ENCODE results near the gene ADRM1.

ADRM1 gene

DNA sequence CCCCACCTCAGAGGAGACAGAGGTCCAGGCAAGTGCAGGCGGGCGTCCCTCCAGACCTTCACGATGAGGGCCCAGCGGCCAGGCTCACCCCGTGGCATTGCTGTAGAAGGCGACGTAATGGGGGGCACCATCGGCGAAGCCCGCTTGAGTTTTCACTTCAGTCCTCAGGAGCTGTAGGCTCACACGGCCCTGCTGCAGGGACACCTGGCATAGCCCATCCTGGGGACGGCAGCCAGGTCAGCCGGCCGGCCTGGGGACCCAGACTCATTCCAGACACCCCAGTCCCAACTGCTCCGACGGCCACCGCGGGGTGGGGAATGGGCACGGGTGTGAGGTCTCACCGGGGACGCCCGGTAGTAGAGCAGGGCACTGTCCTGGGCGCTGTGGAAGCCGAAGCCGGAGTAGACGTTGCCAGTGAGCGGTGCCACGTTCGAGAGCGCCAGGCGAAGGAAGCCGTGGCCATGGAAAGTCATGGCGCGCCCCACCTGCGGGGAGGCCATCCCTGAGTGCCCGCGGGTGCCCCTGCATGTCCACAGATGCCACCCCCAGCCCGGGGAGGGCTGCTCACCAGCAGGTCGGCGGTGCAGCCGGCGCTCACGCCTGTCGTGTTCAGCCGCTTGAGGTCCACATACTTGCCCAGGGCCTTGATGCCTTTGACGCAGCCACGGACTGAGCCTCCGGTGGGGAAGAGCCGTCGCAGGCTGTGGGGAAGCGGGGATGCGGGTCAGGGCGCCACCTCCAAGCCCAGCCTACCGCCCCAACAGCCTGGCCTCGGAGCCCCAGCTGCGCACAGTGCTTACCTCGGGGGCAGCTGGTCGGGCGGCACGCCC, 9.2 kb downstream of the ADRM1 start:
- no peak for DNase-seq

DNA sequence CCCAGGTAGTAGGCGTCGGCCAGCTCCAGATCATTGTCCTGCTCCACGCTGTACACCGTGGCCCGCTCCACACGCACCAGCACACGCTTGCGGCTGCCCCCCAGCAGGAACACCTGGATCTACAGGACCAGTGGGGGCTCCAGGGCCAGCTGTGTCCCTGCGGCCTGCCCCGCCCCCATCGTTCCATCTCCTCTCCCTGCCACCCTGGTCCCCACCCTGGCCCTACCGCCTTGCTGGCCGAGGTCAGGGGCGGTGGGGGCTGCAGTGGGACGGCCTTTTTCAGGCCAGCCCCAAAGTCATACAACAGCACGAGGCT, 9.8 kb downstream of the ADRM1 start:
- DNase-seq, result no peak

DNA sequence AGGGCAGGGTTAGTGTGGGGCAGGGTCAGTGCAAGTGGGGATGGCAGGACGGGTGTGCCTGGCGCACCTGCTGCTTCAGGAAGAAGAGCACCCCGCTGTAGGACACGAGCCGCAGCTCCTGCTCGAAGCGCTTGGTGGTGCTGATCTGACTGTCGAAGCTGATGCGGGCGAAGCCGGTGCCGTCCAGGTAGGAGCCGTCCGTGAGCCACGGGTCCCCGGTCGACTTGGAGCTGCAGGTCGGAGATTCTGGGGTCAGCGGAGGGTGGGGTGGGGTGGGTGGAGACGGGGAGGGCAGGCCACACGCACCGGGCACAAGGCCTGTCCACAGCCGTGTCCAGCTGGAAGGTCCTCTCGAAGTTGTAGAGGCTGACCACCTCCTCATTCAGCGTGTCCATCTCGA, 10.2 kb downstream of the ADRM1 start:
- DNase-seq, result no peak

DNA sequence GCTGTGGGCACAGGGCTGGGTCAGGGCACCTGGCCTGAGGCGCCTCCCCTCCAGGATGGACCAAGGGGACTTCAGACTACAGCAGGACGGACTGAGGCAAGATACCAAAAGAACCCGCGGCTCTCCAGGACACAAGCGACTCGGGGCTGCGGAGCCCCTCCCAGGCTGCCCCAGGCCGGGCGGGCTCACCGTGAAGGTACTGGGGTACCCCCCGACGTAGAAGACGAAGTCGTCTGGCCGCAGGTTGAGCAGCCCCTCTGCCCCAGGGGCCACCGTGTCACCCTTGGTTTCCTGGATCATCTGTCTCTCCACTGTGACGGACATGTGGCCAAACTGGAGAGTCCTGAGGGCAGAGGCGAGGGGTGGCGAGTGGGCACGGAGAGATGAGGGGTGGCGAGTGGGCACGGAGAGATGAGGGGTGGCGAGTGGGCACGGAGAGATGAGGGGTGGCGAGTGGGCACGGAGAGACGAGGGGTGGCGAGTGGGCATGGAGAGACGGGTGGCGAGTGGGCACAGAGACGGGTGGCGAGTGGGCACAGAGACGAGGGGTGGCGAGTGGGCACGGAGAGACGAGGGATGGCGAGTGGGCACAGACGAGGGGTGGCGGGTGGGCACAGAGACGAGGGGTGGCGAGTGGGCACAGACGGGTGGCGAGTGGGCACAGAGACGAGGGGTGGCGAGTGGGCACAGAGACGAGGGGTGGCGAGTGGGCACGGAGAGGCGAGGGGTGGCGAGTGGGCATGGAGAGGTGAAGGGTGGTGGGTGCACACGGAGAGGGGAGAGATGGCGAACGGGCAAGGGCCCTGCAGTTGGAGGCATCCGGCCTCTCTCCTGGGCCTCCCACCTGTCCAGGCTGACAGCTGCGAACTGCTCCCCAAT, 10.9 kb downstream of the ADRM1 start:
- DNase-seq, result no peak

DNA sequence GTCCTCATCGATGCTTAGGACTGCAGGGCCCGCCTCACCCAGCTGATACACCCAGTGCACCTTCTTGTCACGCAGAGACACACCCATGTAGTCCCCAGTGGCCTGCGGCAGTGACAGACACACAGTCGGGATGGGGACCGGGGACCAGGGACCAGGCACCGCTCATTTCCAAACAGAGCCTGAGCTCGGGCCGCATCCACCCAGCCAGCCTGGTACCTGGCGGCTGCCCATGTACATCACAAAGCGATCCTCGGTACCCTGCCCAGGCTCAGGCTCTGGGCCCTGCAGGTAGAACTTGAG, 11.5 kb downstream of the ADRM1 start:
- no peak for DNase-seq

DNA sequence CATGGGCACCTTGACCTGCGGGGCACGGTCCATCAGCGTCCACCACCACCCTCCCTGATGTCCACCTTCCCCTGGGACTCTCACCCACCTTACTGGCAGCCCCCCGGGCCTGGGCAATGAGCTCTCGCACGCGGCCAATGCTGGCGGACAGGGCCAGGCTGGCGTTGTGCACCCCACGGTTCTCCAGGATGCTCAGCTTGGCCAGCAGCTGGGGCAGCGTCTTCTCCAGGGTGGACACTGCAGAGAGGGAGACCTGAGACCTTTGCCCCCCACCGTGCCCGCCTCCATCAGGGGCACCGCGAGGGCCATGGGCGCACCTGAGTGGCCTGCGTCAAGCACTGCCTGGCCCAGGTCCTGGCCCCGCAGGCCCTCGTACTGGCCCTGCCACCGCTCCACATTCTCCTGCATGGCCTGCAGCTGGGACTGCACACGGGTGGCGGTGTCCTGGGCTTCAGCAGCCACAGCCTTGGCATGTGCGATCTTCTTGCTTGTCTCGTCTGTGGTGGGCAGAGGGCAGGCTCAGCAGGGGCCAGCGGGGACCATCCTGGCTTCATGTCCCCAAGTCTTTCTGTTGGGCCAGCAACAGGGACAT, 12.0 kb downstream of the ADRM1 start:
- DNase-seq, result no peak

DNA sequence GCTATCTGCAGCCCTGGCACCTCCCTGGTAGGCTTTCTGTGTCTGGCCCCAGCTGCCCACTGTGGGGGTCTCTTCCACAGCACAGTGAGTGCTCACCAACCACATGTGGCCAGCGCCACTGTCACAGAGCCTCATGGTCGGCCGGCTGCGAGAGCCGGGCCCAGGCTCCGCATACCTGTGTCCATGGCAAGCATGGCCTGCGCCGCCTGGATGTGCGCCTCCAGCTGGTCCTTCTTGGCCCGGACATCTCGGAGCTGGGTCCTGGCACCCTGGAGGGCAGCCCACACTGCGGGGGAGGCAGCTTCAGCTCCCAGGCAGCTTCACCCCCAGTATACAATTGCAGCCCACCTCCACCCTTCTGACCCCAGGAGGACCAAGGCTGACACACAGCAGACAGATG, 13.0 kb downstream of the ADRM1 start:
- DNase-seq, result no peak

DNA sequence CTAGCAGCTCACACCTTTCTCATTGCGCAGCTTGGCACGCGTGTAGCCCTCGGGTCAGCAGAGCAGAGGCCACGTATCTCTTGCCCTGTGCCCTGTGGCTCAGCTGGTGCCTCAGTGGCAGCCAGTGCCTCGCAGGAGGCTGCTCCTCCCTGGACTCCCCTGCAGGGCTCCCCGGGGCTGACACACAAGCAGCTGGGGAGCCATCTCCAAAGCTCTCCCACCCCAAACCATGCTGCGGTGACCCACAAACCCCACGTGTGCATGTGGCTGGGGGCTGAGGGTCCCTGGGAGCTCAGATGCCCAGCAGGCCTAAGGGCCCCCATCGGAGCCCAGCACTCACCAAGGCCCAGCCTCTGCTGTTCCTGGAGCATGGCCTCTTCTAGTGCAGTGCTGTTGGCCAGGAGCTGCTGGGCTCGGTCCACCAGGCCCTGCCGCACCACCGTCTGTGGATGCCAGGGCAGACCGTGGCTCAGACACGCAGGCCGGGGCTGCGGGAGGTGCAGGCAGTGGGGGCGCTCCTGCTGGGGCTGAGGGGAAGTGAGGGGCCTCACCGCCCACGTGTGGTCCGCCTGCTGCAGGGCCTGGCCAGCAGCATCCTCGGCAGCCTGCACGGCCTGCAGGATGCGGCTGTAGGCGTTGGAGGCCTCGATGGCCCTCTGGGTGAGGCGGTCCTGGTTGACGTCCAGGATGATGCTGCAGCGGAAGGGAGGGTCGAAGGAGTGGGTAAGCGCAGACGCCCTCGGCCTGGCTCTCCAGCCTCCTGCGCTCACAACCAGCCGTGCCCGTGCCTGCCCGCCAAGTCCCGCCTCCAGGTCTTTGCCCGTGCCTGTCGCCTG, 13.8 kb downstream of the ADRM1 start:
- no peak for DNase-seq

DNA sequence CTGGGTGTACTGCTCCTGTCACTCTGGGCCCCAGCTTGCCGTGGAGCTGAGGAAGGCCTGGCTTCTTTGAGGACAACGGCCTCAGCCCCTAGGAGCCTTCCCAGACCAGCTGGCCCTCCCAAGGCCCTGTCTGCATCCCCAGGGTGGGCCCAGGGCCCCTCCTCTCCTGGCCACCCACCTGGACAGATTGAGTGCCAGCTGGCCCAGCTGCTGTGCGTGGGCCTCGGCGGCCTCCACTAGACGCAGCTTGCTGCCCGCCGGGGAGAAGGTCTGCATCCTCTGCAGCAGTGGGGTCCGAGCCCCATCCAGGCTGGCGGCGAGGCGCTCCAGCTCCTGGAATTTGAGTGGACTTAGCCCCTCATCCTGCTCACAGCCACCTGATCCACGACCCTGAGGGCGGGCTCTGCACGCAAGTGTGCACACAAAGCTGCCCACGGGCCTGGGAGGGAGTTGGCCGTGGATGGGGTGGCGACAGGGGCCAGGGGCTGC, 14.4 kb downstream of the ADRM1 start:
- no peak for DNase-seq

DNA sequence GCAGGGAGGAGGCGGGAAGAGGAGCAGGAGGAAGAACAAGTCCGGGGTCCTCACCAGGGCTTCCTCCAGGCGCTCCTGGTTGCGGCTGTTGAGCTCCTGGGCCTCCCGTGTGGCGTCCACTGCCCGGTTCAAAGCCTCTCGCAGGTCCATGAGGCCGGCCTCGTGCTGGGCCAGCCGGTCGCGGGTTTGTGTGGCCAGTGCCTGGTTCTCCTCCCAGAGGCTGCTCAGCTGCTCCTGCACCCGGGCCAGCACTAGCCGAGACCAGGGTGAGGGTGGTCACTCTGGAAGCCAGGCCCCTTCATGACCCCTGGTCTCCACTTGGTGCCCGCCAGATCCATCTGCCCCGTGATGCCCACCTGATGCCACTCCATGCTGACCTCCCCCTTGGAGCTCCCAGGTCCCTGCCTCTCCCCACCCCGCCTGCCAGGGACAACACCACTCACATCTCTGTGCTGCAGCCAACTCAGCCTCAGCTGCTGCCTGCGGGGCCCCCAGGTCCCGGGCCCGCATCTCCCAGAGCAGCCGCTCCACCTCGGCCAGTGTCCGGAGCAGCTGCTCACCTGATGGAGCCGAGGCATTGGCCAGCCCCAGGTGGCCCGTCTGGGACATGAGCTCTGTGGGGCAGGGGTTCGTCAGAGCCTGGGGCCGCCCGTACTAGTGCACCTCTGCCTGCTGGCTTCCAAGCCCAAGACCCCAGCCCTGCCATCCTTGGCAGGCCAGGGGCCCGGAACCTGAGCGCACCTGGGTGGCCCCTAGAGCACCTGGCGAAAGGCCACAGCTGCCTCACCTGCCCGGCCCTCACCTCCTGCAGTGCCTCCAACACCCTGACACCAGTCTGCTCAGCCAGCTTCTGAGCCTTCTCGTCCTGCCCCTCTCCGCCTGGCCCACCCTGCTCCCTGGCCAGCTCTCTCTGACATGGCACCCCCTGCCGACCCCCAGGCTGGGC, 15.9 kb downstream of the ADRM1 start:
- DNase-seq, result no peak

DNA sequence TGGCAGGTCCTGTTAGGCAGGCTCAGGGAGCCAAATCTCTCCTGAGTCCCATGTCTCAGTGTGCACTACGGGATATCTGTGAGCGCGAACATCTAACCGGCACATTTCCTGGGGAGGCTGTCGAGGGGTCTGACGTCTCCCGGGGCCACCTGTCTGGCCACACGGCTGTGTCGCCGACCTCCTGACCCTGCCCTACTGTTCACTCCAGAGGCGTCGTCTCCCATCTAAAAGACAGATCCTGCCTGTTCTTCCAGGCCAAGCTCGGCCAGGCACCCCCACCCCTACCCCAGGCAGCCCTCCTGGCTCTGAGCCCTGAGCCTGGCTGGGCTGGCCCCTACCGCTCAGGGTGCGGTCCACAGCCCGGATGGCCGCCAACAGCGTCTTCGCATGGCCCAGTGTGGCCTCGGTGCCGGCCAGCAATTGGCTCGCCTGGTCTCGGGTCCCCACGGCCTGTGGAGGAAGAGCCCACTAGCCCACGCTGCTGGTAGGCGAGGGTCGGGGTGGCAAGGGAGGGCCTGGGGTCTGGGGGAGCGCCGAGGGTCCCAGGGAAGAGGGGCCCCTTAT, 16.6 kb downstream of the ADRM1 start:
- no peak for DNase-seq

DNA sequence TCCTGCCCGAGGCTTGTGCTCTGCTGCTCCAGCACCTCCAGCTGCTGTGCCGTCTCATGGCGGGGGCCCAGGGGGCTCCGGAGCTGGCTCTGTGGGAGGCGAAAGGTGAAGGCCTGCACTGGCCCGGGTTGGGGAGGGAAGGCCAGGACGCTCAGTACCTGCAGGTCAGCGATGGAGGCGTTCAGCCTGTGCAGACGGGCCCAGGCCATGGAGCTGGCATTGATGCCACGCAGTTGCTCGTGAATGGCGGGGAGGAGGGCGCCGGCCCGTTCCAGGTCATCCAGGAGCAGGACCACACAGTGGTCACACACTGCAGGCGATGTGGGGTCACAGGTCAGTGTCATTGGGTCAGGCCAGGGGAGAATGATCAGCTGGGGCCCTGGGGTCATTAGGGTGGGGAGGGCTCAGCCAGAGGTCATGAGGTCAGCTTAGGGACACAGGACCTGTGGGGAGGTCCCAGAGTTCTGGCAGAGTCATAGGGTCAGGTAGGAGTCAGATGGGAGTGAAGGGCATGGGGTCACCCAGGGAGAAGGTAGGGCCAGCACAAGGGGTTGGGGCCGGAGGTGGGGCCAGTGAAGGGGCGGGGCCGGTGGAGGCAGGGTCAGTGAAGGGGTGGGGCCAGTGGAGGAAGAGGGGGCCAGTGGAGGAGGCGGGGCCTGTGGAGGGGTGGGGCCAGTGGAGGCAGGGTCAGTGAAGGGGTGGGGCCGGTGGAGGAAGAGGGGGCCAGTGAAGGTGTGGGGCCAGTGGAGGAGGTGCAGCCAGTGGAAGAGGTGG, 18.0 kb downstream of the ADRM1 start:
- no peak for DNase-seq

DNA sequence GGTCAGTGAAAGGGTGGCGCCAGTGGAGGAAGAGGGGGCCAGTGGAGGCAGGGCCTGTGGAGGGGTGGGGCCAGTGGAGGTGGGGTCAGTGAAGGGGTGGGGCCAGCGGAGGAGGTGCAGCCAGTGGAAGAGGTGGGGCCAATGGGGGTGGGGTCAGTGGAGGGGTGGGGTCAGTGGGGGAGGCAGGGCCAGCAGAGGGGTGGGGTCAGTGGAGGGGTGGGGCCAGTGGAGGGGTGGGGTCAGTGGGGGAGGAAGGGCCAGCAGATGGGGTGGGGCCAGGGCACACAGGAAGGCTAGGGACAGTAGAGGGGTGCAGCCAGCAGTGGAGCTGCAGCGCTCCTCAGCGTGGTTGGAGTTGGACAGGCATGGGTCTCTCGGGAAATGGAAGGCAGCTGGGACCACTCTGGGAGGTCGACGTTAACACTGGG, 18.7 kb downstream of the ADRM1 start:
- no peak for DNase-seq

DNA sequence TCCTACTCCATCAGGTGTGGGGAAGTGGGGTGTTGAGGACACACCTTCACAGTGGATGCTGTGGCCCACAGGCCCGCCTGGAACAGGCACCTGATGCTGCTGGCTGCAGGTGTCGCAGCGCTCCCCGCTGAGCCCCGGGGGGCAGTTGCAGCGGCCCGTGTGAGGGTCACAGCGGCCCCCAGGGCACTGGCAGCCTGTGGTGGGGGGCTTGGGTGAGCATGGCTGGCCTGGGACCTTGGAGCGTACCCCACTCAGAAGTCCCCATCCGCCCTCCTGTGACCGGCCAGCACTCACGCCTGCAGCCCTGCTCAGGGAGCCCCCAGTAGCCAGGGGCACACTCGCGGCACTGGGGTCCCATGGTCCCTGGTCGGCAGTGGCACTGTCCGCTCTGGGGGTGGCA, 19.2 kb downstream of the ADRM1 start:
- DNase-seq, result no peak

DNA sequence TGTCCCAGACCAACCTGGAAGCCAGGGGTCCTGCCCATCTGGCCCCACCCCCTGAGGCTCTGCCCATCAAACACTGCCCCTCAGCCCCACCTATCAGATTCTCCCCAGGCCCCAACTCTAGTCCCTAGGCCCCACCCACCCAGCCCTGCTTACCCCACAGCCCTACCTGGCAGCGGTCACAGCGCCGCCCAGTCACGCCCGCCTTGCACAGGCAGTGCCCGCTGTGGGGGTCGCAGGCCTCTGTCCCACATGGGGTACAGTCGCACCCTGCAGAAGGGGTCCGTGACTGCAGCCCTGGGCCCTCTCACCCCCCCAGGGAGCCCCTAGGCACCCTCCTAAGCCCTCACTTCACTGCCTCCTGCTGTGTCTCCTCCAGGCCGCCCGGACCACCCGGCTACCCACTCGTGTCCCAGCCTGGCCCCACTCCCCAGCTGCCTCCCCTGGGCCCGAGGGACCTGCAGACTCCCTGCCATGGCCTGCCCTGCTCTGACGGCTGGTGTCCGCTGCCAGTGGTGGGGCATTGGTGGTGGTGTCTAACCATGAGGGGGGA, 19.8 kb downstream of the ADRM1 start:
- DNase-seq, result no peak

DNA sequence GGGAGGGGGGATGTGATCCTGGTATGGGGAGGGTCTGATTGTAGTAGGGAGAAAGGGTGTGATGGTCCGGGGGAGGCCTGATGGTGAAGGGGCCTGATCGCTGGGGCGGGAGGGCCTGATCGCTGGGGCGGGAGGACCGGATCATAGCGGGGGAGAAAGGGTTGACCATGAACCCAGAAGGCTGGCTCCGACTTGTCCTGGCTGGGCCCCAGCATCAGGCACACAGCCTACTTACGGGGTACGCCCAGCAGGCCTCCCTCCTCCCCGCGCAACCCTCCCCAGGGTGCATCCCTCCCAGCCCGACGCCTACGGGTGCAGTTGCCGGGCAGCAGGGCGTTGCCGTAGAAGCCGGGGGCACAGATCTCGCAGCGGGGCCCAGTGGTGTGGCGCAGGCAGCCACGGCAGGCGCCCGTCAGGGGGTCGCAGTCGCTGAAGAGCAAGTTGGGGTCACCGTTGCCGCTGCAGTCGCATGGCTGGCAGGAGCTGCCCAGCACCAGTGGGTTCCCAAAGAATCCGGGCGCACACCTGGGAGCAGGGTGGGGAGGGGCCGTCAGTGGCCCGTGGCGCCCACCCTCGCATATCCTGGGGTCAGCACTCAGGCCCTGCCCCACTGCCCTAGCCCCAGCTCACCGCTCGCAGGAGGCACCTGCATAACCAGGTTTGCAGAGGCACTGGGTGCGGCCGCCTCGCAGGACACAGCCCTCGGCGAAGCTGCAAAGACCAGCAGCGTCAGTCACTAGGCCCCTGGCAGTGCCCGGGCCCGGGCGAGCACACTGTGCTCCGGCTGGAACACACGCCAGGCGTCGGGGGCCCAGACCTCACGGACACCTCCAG, 20.6 kb downstream of the ADRM1 start:
- DNase-seq, result no peak

DNA sequence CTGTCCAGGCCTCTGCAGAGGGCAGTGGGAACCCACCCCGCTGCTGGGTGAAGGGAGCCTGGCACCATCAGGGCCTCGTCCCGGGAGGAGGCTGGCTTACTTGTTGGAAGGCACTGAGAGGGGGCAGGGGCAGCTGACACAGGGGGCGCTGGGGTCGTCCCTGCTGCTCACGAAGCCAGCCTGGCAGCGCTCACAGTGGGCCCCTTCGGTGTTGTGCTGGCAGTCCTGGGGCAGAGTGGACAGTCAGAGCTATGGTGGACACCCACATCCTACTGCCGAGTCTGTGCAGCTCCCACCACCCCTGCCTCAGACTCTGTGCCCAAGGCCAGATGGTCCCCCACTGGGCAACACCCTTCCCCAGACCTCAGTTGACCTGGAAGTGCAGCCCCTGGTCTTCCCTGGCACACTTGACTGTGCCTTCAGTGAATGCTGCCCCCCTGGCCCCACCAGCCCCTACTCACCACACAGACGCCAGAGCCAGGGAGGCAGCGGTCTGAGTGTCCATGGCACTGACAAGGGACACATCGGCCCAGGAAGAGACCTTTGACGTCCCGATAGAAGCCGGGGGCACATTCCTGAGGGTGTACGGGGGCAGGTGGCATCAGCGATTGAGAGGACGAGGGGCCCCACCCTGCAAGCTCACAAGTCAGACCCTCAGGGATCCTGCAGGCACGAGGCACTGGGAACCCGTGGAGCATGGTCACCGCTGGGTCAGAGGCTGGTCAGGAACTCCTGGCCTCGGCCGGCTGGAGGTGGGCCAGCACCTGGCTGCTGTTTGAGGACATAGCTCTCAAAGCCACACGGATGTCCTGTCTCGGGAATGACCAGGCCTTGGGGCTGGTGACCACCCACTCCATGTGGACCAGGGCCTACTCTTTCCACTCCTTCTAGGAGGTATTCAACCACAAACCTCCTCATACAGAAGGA, 21.4 kb downstream of the ADRM1 start:
- no peak for DNase-seq

Measured in CD4-positive, alpha-beta T cell treated with Interleukin-21 for 1 hour (primary cell).